Heart right ventricle (tissue), 16 donors: ENCODE measurements around the gene ADAM33. TPM values are rescaled to one million over a fixed set of nuclear protein-coding genes. Genes with fewer than 3 reads are reported as not detected.

Source experiments
- ATAC-seq, 8 donors: fragments of 200-7000 bp; cut with Tn5 transposase; one replicate each; pipeline ENCODE4 v1.9.1; 2020; ENCODE audit warnings: mild to moderate bottlenecking in 8 of 8, moderate library complexity in 8 of 8, moderate number of reproducible peaks in 1 of 8
- DNase-seq, 2 donors: peaks; one replicate each; pipeline ENCODE4 v3.0.0-alpha.2; 2020
- H3K27ac ChIP-seq, 10 donors: fragments of 200-600 bp; sonication (generic) in 2 of 10; one replicate each; pipeline versions ENCODE4 v1.5.0 to v1.8.0; 2020 to 2022; ENCODE audit warnings: mild to moderate bottlenecking in 3 of 10
- H3K27me3 ChIP-seq, 7 donors: fragments of 200-600 bp; one replicate each; pipeline ENCODE4 v1.8.0; 2021 to 2022; ENCODE audit warnings: mild to moderate bottlenecking in 2 of 7
- H3K36me3 ChIP-seq, 9 donors: fragments of 200-600 bp; sonication (generic) in 1 of 9; one replicate each; pipeline versions ENCODE4 v1.5.0 to v1.8.0; 2020 to 2022; ENCODE audit warnings: mild to moderate bottlenecking in 2 of 9
- H3K4me1 ChIP-seq, 9 donors: fragments of 200-600 bp; sonication (generic) in 1 of 9; one replicate each; pipeline versions ENCODE4 v1.5.0 to v1.8.0; 2020 to 2022; ENCODE audit warnings: mild to moderate bottlenecking in 4 of 9
- H3K4me3 ChIP-seq, 10 donors: fragments of 200-600 bp; sonication (generic) in 2 of 10; one replicate each; pipeline versions ENCODE4 v1.5.0 to v1.8.0; 2020 to 2022; ENCODE audit warnings: mild to moderate bottlenecking in 7 of 10, moderate library complexity in 2 of 10
- H3K9me3 ChIP-seq, 11 donors: fragments of 200-600 bp in 10 of 11; sonication (generic) in 2 of 11; one replicate each; pipeline versions ENCODE4 v1.5.0 to v1.8.0; 2013 to 2022; ENCODE audit warnings: mild to moderate bottlenecking in 2 of 11, control low read depth in 1 of 11, moderate library complexity in 1 of 11
- WGBS, 2 donors: extraction: QIAGEN DNeasy Blood & Tissue Kit; methylation state at CpG; one replicate each; pipeline ENCODE4 v1.1.7; 2013; ENCODE audit warnings: inconsistent platforms in 1 of 2; 5-methylcytosine and 5-hydroxymethylcytosine counted together
- intact Hi-C, 10 donors: fragments of 100-400 bp; cut with DNase I; formaldehyde crosslinking; loops; one replicate each; pipeline versions ENCODE4 v1.11.1 to v1.14.2; 2022
- polyA plus RNA-seq, 2 donors: library from polyadenylated mRNA; stranded (reverse); fragments of 200-250 nt; gene quantifications; one replicate each; pipeline ENCODE4 v1.2.3, GENCODE V29; 2013
- total RNA-seq, 10 donors: library from RNA; stranded (reverse); fragmentation: NEBNext Ultra II Directional in 3 of 10; extraction: Animal tissue kit (Norgen Biotek cat#: 25700) in 3 of 10; gene quantifications; one replicate each; pipeline versions ENCODE4 v1.2.1 to v1.2.4, GENCODE V29; 2021 to 2023
- TF ChIP-seq, protein P1 (sequence below), 9 donors: fragments of 200-600 bp; sonication (generic) in 2 of 9; IDR thresholded peaks; one replicate each; pipeline versions ENCODE4 v1.5.0 to v1.8.0; 2021 to 2022; ENCODE audit warnings: antibody characterized with exemption in 9 of 9, mild to moderate bottlenecking in 5 of 9, moderate library complexity in 1 of 9
- donor health status: Arrhythmogenic right ventricular cardiomyopathy.
- donor health status: ischemic (EF 13 %, LVEDD 7.1; RV severe dilation, severe dysfunction).
- donor health status: healthy with polysubstance abuse.
- donor health status: DM: no; HTN: yes; CAD: no.
- donor health status: DM: no; HTN: no; CAD: no.
- donor health status: ischemic (EF 25% LVEDD 6.9; RV normal size, moderate dysfunction).
- donor health status: ischemic (EF 25% LVEDD 5.7; RV mildly dilated, moderate dysfunction).
- donor health status: healthy.
- donor health status: DM: yes; HTN: yes; CAD: no.
- donor health status: Ischemic cardiomyopathy.
- donor health status: ischemic (EF 35%, LVEDD 5.7; RV mildly dilated, moderate dysfunction).
- donor health status: nonischemic (EF 11% LVEDD 7.7; RV severe dilation, severe dysfunction).
- donor health status: DM: yes; HTN: yes; CAD: no.
- donor health status: PGD.
- donor health status: ischemic (EF 29% LVEDD 5.4; RV normal size, mild dysfunction).
- donor health status: nonischemic (EF 23%, LVEDD 6.1; RV moderate dilation, normal function).

ADAM33 gene
- total and polyA plus RNA-seq, 12 donors = 1.6 to 71.8 (median 4.5) TPM

DNA sequence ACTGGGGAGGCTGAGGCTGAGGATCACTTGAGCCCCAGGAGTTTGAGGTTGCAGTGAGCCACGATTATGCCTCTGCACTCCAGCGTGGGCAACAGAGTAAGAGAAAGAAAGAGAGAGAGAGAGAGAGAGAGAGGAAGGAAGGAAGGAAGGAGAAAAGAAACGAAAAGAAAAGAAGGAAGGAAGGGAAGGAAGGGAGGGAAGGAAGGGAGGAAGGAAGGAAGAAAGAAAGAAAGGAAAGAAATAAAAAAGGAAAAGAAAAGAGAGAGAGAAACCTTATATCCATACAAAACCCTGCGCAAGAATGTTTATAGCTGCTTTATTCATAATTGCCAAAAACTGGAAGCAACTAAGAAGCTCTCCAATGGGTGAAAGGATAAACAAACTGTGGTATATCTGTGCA lies 42.5 kb upstream of the ADAM33 start:
- no peaks in the 10 kb centered on the region for H3K9me3 ChIP-seq
- ATAC-seq (no peak), DNase-seq (no peak)
- no peak overlapping the region for H3K4me3 ChIP-seq
- no peak overlapping the region for H3K27ac ChIP-seq
- H3K4me1 ChIP-seq = peaks cover 8 to 31% (median 24%) of the 10 kb centered on the region in 9 donors
- peaks cover 0 to 36% (median 4%) of the 10 kb centered on the region in 7 donors for H3K27me3 ChIP-seq
- TF ChIP-seq, protein P1, sequence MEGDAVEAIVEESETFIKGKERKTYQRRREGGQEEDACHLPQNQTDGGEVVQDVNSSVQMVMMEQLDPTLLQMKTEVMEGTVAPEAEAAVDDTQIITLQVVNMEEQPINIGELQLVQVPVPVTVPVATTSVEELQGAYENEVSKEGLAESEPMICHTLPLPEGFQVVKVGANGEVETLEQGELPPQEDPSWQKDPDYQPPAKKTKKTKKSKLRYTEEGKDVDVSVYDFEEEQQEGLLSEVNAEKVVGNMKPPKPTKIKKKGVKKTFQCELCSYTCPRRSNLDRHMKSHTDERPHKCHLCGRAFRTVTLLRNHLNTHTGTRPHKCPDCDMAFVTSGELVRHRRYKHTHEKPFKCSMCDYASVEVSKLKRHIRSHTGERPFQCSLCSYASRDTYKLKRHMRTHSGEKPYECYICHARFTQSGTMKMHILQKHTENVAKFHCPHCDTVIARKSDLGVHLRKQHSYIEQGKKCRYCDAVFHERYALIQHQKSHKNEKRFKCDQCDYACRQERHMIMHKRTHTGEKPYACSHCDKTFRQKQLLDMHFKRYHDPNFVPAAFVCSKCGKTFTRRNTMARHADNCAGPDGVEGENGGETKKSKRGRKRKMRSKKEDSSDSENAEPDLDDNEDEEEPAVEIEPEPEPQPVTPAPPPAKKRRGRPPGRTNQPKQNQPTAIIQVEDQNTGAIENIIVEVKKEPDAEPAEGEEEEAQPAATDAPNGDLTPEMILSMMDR (IDR thresholded peaks at IDR 0.05) = no peak
- 69 to 76% methylated on average over 4 of the region's 4 CpGs for WGBS, 2 donors
- intact Hi-C loops = loop anchor here in 1 of 10 donors (5.0 kb wide), 1 partner anchor 43 kb away; the partner anchor contains the start of gene ADISSP
- H3K36me3 ChIP-seq = no peaks in the 10 kb centered on the region

DNA sequence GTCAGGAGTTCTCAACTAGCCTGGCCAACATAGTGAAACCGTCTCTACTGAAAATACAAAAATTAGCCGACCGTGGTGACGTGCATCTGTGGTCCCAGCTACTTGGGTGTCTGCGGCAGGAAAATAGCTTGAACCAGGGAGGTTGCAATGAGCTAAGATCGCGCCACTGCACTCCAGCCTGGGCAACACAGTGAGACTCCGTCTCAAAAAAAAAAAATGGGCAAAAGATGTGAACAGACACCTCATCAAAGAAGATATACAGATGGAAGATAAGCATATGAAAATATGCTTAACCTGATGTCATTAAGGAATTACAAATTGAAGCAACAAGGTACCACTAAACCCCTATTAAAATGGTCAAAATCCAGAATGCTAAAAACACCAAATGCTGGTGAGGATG lies 41.5 kb upstream of the ADAM33 start:
- WGBS, 2 donors = 86 to 97% methylated on average over 8 of the region's 8 CpGs
- no peaks in the 10 kb centered on the region for H3K9me3 ChIP-seq
- ATAC-seq = no peak
- no peak for DNase-seq
- H3K36me3 ChIP-seq = no peaks in the 10 kb centered on the region
- H3K4me1 ChIP-seq = peaks cover 8 to 20% (median 14%) of the 10 kb centered on the region in 9 donors
- TF ChIP-seq, protein P1 (IDR thresholded peaks at IDR 0.05) = no peak
- intact Hi-C loops = loop anchor here in 1 of 10 donors (5.0 kb wide), 1 partner anchor 44 kb away; the partner anchor contains the start of gene ADISSP
- no peak overlapping the region for H3K4me3 ChIP-seq
- H3K27ac ChIP-seq = no peak overlapping the region
- H3K27me3 ChIP-seq = peaks cover 0 to 36% (median 3%) of the 10 kb centered on the region in 7 donors

DNA sequence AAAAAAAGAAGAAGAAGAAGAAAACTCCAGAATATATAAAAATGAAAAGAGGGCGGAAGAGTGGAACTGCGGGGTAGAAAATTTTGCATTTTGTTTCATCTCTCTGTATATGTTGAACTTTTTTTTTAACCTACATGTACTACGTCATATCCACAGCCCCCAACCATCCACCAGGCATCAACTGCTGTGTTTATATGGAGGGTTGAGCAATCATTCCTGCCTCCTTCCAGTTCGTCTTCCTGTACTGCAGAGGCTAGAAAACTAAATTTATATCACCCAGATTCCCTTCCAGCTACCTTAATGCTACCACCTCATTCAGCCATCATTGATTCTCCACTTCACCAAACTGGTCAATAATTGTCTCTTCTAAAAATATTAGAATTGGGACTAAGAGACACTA lies 40.1 kb upstream of the ADAM33 start:
- 92 to 94% methylated on average over 4 of the region's 4 CpGs for WGBS, 2 donors
- ATAC-seq (no peak), DNase-seq (no peak)
- H3K4me3 ChIP-seq = no peak overlapping the region
- H3K36me3 ChIP-seq = no peaks in the 10 kb centered on the region
- peaks cover 0 to 22% (median 3%) of the 10 kb centered on the region in 7 donors for H3K27me3 ChIP-seq
- H3K27ac ChIP-seq = no peak overlapping the region
- TF ChIP-seq, protein P1 (IDR thresholded peaks at IDR 0.05) = no peak
- H3K4me1 ChIP-seq = peaks cover 0 to 6% (median under 1%) of the 10 kb centered on the region in 9 donors
- no peaks in the 10 kb centered on the region for H3K9me3 ChIP-seq
- intact Hi-C loops = loop anchor here in 1 of 10 donors (5.0 kb wide), 1 partner anchor 45 kb away; the partner anchor contains the start of gene ADISSP

DNA sequence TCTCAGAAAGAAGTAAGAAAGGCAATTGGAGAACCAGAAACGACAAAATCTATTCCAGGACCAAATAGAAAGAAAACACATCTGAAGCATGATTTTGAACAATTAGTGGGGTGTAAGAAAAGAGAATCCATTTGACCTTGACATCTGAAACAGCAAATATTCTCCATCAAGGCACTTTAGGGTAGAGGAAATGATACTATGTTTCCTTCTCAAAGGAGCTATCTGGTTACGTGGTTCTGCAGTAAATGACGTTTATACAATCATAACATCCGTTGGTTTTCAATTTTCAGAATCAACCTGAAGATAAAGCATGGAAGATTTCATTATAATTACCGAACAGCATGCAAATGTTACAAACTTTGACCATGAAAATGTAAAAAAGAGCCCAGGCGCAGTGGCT lies 38.8 kb upstream of the ADAM33 start:
- ATAC-seq = no peak

More for the DNA sequence above, 38.8 kb upstream of the ADAM33 start:
- H3K4me3 ChIP-seq = no peak overlapping the region
- DNase-seq = no peak
- H3K27me3 ChIP-seq = peaks cover 0 to 9% (median 2%) of the 10 kb centered on the region in 7 donors
- H3K36me3 ChIP-seq = no peaks in the 10 kb centered on the region
- peaks cover 0 to 5% (median 0%) of the 10 kb centered on the region in 9 donors for H3K4me1 ChIP-seq
- TF ChIP-seq, protein P1 (IDR thresholded peaks at IDR 0.05) = no peak
- 67% methylated on average over 6 of the region's 6 CpGs for WGBS, 2 donors
- no peak overlapping the region for H3K27ac ChIP-seq
- no peaks in the 10 kb centered on the region for H3K9me3 ChIP-seq
- intact Hi-C loops = loop anchor here in 1 of 10 donors (5.0 kb wide), 1 partner anchor 47 kb away; the partner anchor contains the start of gene ADISSP
